ENCODE measurements around the gene ALG14.
"Not testable (repeated sequence)": the region's sequence is repeated elsewhere in the genome, so short reads cannot be mapped to it uniquely, and the experiment has no call there.

ALG14 gene

GRCh38 chr1:95023399-95024043, 49.2 kb downstream of the ALG14 start:
- Histone ChIP-seq H3K4me3 (ENCODE audit: low read depth in 1 of 2, low read length in 1 of 2) (no peak overlapping the region), H3K4me1 (ENCODE audit: control insufficient read depth in 1 of 2, insufficient read depth in 1 of 2, low read depth in 1 of 2, low read length in 1 of 2) (no peaks in the 10 kb centered on the region), H3K9me3 (no peaks in the 10 kb centered on the region), H3K27me3 (no peaks in the 10 kb centered on the region), H3K36me3 (no peaks in the 10 kb centered on the region), H3K27ac (no peak overlapping the region)
- TF ChIP-seq, protein P1, sequence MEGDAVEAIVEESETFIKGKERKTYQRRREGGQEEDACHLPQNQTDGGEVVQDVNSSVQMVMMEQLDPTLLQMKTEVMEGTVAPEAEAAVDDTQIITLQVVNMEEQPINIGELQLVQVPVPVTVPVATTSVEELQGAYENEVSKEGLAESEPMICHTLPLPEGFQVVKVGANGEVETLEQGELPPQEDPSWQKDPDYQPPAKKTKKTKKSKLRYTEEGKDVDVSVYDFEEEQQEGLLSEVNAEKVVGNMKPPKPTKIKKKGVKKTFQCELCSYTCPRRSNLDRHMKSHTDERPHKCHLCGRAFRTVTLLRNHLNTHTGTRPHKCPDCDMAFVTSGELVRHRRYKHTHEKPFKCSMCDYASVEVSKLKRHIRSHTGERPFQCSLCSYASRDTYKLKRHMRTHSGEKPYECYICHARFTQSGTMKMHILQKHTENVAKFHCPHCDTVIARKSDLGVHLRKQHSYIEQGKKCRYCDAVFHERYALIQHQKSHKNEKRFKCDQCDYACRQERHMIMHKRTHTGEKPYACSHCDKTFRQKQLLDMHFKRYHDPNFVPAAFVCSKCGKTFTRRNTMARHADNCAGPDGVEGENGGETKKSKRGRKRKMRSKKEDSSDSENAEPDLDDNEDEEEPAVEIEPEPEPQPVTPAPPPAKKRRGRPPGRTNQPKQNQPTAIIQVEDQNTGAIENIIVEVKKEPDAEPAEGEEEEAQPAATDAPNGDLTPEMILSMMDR (IDR thresholded peaks at IDR 0.05), result no peak

GRCh38 chr1:95022644-95022926, 50.2 kb downstream of the ALG14 start:
- H3K4me1 ChIP-seq (ENCODE audit: control insufficient read depth in 1 of 2, insufficient read depth in 1 of 2, low read depth in 1 of 2, low read length in 1 of 2), result no peaks in the 10 kb centered on the region
- H3K4me3 ChIP-seq (ENCODE audit: low read depth in 1 of 2, low read length in 1 of 2), result no peak overlapping the region
- TF ChIP-seq, protein P1 (IDR thresholded peaks at IDR 0.05), result no peak
- no peak overlapping the region for H3K27ac ChIP-seq
- H3K36me3 ChIP-seq, result no peaks in the 10 kb centered on the region
- no peaks in the 10 kb centered on the region for H3K9me3 ChIP-seq
- no peaks in the 10 kb centered on the region for H3K27me3 ChIP-seq

DNA sequence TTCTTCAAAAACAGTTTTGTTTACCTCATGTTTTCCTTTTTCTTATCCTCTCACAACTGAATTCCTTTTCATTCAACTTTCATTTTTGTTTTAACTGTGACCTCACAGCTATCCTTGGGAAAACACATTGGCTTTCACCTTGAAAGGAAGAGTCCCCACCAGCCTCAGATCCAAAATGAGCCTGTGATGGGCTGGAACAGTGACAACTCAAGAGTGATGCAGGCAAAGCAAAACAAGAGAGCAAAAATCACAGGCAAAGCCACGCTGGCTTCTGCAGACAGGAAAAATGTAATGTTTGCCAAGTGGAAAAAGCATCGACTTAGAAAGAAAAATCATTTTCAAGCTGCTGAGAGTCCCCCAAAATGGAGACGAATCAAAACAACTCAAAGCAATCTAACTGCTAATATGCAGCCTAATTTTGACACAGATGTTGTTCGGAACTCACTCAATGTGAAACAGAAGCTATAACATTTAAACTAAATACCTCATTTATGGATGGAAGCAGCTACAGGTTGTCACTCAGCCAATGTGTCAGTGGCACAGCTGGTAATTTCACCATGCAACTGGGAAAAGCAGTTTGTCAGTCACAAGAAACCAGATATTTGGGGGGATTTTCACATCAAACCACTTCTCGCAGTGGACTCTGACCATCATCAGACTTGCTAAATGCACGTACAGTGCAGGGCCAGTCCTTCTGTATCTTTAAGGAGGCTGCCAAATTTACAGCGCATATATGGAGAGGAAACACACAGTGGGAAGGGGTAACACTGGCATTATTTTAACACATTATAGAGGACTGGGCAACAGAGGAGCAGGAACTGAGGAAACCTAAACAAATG, 50.7 kb downstream of the ALG14 start:
- H3K9me3 ChIP-seq, result no peaks in the 10 kb centered on the region
- TF ChIP-seq, protein P1 (IDR thresholded peaks at IDR 0.05), result no peak
- no peaks in the 10 kb centered on the region for H3K4me1 ChIP-seq (ENCODE audit: control insufficient read depth in 1 of 2, insufficient read depth in 1 of 2, low read depth in 1 of 2, low read length in 1 of 2)
- no peaks in the 10 kb centered on the region for H3K36me3 ChIP-seq
- no peak overlapping the region for H3K27ac ChIP-seq
- no peaks in the 10 kb centered on the region for H3K27me3 ChIP-seq
- H3K4me3 ChIP-seq (ENCODE audit: low read depth in 1 of 2, low read length in 1 of 2), result no peak overlapping the region

DNA sequence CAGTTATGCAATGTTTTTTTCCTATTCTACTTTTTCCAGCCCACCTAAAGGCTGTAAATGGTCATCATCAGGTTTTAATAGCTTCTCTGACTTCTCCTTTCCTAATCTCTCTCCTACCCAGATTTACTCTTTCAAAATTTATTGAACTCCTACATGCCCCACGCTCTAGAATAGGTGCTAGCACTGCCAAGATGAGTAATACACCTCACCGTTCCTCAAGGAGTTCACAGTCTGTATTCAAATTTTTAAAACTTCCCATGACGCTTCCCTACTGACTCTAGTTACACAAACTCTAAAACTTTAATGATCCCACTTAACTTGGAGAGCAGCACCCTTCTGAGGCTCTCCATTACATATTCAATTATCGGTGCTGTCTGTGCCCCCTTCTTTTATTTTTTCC, 51.6 kb downstream of the ALG14 start:
- H3K27ac ChIP-seq, result no peak overlapping the region

DNA sequence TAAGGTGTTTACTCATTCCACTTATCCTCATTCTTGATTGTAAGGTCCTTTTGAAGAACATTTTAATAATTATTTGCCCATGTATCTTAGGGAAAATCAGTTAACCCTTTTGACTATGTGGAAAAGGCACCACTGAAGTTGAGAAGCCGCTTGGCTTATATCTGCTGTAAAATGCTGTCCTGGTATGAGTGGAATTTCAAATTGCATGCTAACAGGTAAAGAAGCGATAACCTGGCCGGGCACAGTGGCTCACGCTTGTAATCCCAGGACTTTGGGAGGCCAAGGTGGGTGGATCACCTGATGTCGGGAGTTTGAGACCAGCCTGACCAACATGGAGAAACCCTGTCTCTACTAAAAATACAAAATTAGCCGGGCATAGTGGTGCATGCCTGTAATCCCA, 53.3 kb downstream of the ALG14 start:
- H3K4me1 ChIP-seq (ENCODE audit: control insufficient read depth in 1 of 2, insufficient read depth in 1 of 2, low read depth in 1 of 2, low read length in 1 of 2); H3K36me3 ChIP-seq; H3K27me3 ChIP-seq; H3K4me3 ChIP-seq (ENCODE audit: low read depth in 1 of 2, low read length in 1 of 2); H3K9me3 ChIP-seq; H3K27ac ChIP-seq: not testable (repeated sequence)

More for the DNA sequence above, 51.6 kb downstream of the ALG14 start:
- H3K36me3 ChIP-seq, result no peaks in the 10 kb centered on the region
- no peak overlapping the region for H3K4me3 ChIP-seq (ENCODE audit: low read depth in 1 of 2, low read length in 1 of 2)
- no peaks in the 10 kb centered on the region for H3K4me1 ChIP-seq (ENCODE audit: control insufficient read depth in 1 of 2, insufficient read depth in 1 of 2, low read depth in 1 of 2, low read length in 1 of 2)
- TF ChIP-seq, protein P1 (IDR thresholded peaks at IDR 0.05), result no peak
- H3K27me3 ChIP-seq, result no peaks in the 10 kb centered on the region
- no peaks in the 10 kb centered on the region for H3K9me3 ChIP-seq

- Histone ChIP-seq H3K27ac (no peak overlapping the region), H3K27me3 (no peaks in the 10 kb centered on the region), H3K36me3 (no peaks in the 10 kb centered on the region), H3K9me3 (no peaks in the 10 kb centered on the region), H3K4me3 (ENCODE audit: low read depth in 1 of 2, low read length in 1 of 2) (no peak overlapping the region), H3K4me1 (ENCODE audit: control insufficient read depth in 1 of 2, insufficient read depth in 1 of 2, low read depth in 1 of 2, low read length in 1 of 2) (no peaks in the 10 kb centered on the region)
- TF ChIP-seq, protein P1 (IDR thresholded peaks at IDR 0.05), result no peak
Measured at GRCh38 chr1:95018602-95019369, 54.0 kb downstream of the ALG14 start.
